NCI-H146 treated with DMSO at 0.1 percent for 48 hours (cell line): ENCODE measurements around the gene DDX3Y.

Experiments used
- DNase-seq: peaks from one replicate; lab custom pipeline; 2025; ENCODE audit not compliant: unreplicated experiment; lab: John Stamatoyannopoulos, UW

The DDX3Y gene

GRCh38 chrY:12904618-12905516, at the start of gene DDX3Y:
Gene DDX3Y, plus strand, starts transcription at chrY:12904868. Its CDS starts 69 bp downstream, at chrY:12904937.
- DNase-seq, result no peak

GRCh38 chrY:12855791-12856275, 48.8 kb upstream of the DDX3Y start:
- no peak for DNase-seq

DNA sequence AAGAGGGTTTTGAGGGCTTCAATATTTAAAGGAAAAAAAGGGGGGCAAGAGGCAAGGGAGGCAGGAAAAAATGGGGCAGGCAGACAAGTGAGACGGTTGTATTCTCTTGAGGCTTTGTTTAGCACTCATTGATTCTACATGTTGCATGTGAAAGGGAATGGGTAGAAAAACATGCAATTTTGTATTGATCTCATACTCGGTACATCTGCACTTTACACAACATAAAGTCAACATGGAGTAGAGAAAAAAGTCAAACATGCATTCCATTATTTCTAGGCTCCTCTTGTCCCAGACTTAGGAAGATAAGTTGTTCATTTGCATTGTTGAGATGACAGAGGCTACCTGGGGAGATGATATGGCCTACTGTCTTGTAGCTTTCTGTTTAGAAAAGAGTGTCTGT, 36.7 kb upstream of the DDX3Y start:
- no peak for DNase-seq

GRCh38 chrY:12896973-12897372, 7.7 kb upstream of the DDX3Y start:
- DNase-seq, result no peak

- no peak for DNase-seq
Observed at GRCh38 chrY:12898604-12899003, 6.1 kb upstream of the DDX3Y start.

DNA sequence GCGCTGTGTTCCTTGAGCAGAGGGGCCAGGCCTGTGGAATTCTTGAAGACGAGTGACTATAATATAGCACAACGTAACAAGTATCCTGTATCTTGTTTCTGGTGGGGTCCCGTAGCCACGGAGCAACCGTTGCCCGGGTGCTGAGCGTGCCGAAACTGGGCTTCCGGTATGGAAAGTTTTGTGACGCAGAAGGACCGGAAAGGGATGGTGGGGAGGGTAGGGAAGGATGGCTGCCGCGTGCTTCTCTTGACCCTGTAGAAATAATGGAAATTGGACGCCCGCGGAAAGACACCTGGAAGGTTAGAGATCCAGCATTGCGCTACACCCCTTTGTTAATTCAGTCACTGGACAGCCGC, 827 bp downstream of the DDX3Y start:
- no peak for DNase-seq

GRCh38 chrY:12905895-12906294, 1.2 kb downstream of the DDX3Y start:
- no peak for DNase-seq

- DNase-seq, result no peak
Observed at GRCh38 chrY:12913541-12913940, 8.9 kb downstream of the DDX3Y start.

- DNase-seq, result no peak
Observed at GRCh38 chrY:12928043-12928442, 23.4 kb downstream of the DDX3Y start.

- no peak for DNase-seq
Observed at GRCh38 chrY:12941725-12942687, 37.3 kb downstream of the DDX3Y start.
